ENCODE data around the gene FGD4.

The FGD4 gene

GRCh38 chr12:32499048-32499447 lies 99.7 kb downstream of the FGD4 start:
- Histone ChIP-seq H3K27ac (replicated peaks; ENCODE audit: low read length) (no peak overlapping the region), H3K27me3 (ENCODE audit: control insufficient read depth in 3 of 3, insufficient read depth in 3 of 3, low read depth in 1 of 3, low read length in 3 of 3) (no peaks in the 10 kb centered on the region), H4K8ac (ENCODE audit: low read depth, low read length) (no peak overlapping the region), H3K4me1 (ENCODE audit: control insufficient read depth in 2 of 2, insufficient read depth in 1 of 2, low read depth in 1 of 2, low read length in 2 of 2) (peaks cover 7 to 17% of the 10 kb centered on the region in 2 donors), H2BK5ac (ENCODE audit: low read length) (no peak overlapping the region), H3K79me1 (ENCODE audit: low read depth, low read length) (no peaks in the 10 kb centered on the region), H4K91ac (ENCODE audit: low read depth, low read length, poor library complexity) (no peak overlapping the region), H2BK120ac (ENCODE audit: low read depth, low read length) (no peak overlapping the region), H2AK5ac (ENCODE audit: low read depth, low read length) (no peak overlapping the region), H3K4me2 (ENCODE audit: insufficient read depth, low read length, poor library complexity, severe bottlenecking) (no peak overlapping the region), H2BK12ac (ENCODE audit: low read length) (no peak overlapping the region), H2BK15ac (ENCODE audit: low read length) (no peak overlapping the region), H3K4me3 (ENCODE audit: low read length in 2 of 2) (no peak overlapping the region), H3K9ac (ENCODE audit: low read depth, low read length, poor library complexity) (no peak overlapping the region), H3K23ac (ENCODE audit: low read depth, low read length, poor library complexity) (no peak overlapping the region), H3K9me3 (replicated peaks in 1 of 2; ENCODE audit: control insufficient read depth in 2 of 2, insufficient read depth in 1 of 2, low read depth in 1 of 2, low read length in 2 of 2) (no peaks in the 10 kb centered on the region), H3K36me3 (replicated peaks in 1 of 2; ENCODE audit: control insufficient read depth in 2 of 2, insufficient read depth in 2 of 2, low read length in 2 of 2) (no peaks in the 10 kb centered on the region), H3K14ac (ENCODE audit: low read length) (no peak overlapping the region), H3K18ac (ENCODE audit: low read length) (no peak overlapping the region), H2AFZ (ENCODE audit: low read length) (no peak overlapping the region), H3K4ac (ENCODE audit: low read length) (no peak overlapping the region)
- DNase-seq (ENCODE audit: low spot score), result no peak
- WGBS, 2 donors (ENCODE audit: extremely low coverage in 2 of 2, insufficient read length in 2 of 2, insufficient replicate concordance in 1 of 2), result no CpG with 5 or more reads among the region's 6 CpGs

GRCh38 chr12:32501835-32502333 lies 102.5 kb downstream of the FGD4 start:
- no CpG with 5 or more reads among the region's 6 CpGs for WGBS, 2 donors (ENCODE audit: extremely low coverage in 2 of 2, insufficient read length in 2 of 2, insufficient replicate concordance in 1 of 2)
- Histone ChIP-seq H3K23ac (ENCODE audit: low read depth, low read length, poor library complexity) (no peak overlapping the region), H2BK5ac (ENCODE audit: low read length) (no peak overlapping the region), H3K9me3 (replicated peaks in 1 of 2; ENCODE audit: control insufficient read depth in 2 of 2, insufficient read depth in 1 of 2, low read depth in 1 of 2, low read length in 2 of 2) (no peaks in the 10 kb centered on the region), H2BK120ac (ENCODE audit: low read depth, low read length) (no peak overlapping the region), H3K9ac (ENCODE audit: low read depth, low read length, poor library complexity) (no peak overlapping the region), H2BK15ac (ENCODE audit: low read length) (no peak overlapping the region), H3K27ac (replicated peaks; ENCODE audit: low read length) (peak overlapping the region; percentile 90), H4K8ac (ENCODE audit: low read depth, low read length) (no peak overlapping the region), H3K18ac (ENCODE audit: low read length) (no peak overlapping the region), H3K4me3 (ENCODE audit: low read length in 2 of 2) (peak overlapping the region; percentile 50 to 75), H3K4me1 (ENCODE audit: control insufficient read depth in 2 of 2, insufficient read depth in 1 of 2, low read depth in 1 of 2, low read length in 2 of 2) (peaks cover 20 to 33% of the 10 kb centered on the region in 2 donors), H2BK12ac (ENCODE audit: low read length) (no peak overlapping the region), H3K4me2 (ENCODE audit: insufficient read depth, low read length, poor library complexity, severe bottlenecking) (peak overlapping the region; percentile 40), H3K4ac (ENCODE audit: low read length) (no peak overlapping the region), H3K27me3 (ENCODE audit: control insufficient read depth in 3 of 3, insufficient read depth in 3 of 3, low read depth in 1 of 3, low read length in 3 of 3) (no peaks in the 10 kb centered on the region), H2AK5ac (ENCODE audit: low read depth, low read length) (no peak overlapping the region), H4K91ac (ENCODE audit: low read depth, low read length, poor library complexity) (no peak overlapping the region), H3K79me1 (ENCODE audit: low read depth, low read length) (no peaks in the 10 kb centered on the region), H3K36me3 (replicated peaks in 1 of 2; ENCODE audit: control insufficient read depth in 2 of 2, insufficient read depth in 2 of 2, low read length in 2 of 2) (no peaks in the 10 kb centered on the region), H3K14ac (ENCODE audit: low read length) (no peak overlapping the region), H2AFZ (ENCODE audit: low read length) (peak overlapping the region; percentile 19)
- peak; percentile 94 for DNase-seq (ENCODE audit: low spot score)

- no peak overlapping the region for H2AK5ac ChIP-seq (ENCODE audit: low read depth, low read length)
- peak overlapping the region; percentile 50 to 78 for H3K4me3 ChIP-seq (ENCODE audit: low read length in 2 of 2)
- H2BK12ac ChIP-seq (ENCODE audit: low read length), result no peak overlapping the region
- no peak overlapping the region for H2BK5ac ChIP-seq (ENCODE audit: low read length)
- H3K27ac ChIP-seq (replicated peaks; ENCODE audit: low read length), result peak overlapping the region; percentile 90
- H3K18ac ChIP-seq (ENCODE audit: low read length), result no peak overlapping the region
- no peaks in the 10 kb centered on the region for H3K27me3 ChIP-seq (ENCODE audit: control insufficient read depth in 3 of 3, insufficient read depth in 3 of 3, low read depth in 1 of 3, low read length in 3 of 3)
- H3K79me1 ChIP-seq (ENCODE audit: low read depth, low read length), result no peaks in the 10 kb centered on the region
- no peak overlapping the region for H4K8ac ChIP-seq (ENCODE audit: low read depth, low read length)
- H3K4me1 ChIP-seq (ENCODE audit: control insufficient read depth in 2 of 2, insufficient read depth in 1 of 2, low read depth in 1 of 2, low read length in 2 of 2), result peaks cover 22 to 33% of the 10 kb centered on the region in 2 donors
- no peak overlapping the region for H2BK120ac ChIP-seq (ENCODE audit: low read depth, low read length)
- H3K9me3 ChIP-seq (replicated peaks in 1 of 2; ENCODE audit: control insufficient read depth in 2 of 2, insufficient read depth in 1 of 2, low read depth in 1 of 2, low read length in 2 of 2), result no peaks in the 10 kb centered on the region
- peak overlapping the region; percentile 51 for H3K4me2 ChIP-seq (ENCODE audit: insufficient read depth, low read length, poor library complexity, severe bottlenecking)
- H2BK15ac ChIP-seq (ENCODE audit: low read length), result no peak overlapping the region
- H3K9ac ChIP-seq (ENCODE audit: low read depth, low read length, poor library complexity), result no peak overlapping the region
- no peak for DNase-seq (ENCODE audit: low spot score)
- H2AFZ ChIP-seq (ENCODE audit: low read length), result no peak overlapping the region
- no CpG with 5 or more reads among the region's 3 CpGs for WGBS, 2 donors (ENCODE audit: extremely low coverage in 2 of 2, insufficient read length in 2 of 2, insufficient replicate concordance in 1 of 2)
- H3K14ac ChIP-seq (ENCODE audit: low read length), result no peak overlapping the region
- H3K36me3 ChIP-seq (replicated peaks in 1 of 2; ENCODE audit: control insufficient read depth in 2 of 2, insufficient read depth in 2 of 2, low read length in 2 of 2), result no peaks in the 10 kb centered on the region
- no peak overlapping the region for H3K4ac ChIP-seq (ENCODE audit: low read length)
- H4K91ac ChIP-seq (ENCODE audit: low read depth, low read length, poor library complexity), result no peak overlapping the region
- no peak overlapping the region for H3K23ac ChIP-seq (ENCODE audit: low read depth, low read length, poor library complexity)
Observed at GRCh38 chr12:32502693-32503502, 103.5 kb downstream of the FGD4 start.

GRCh38 chr12:32503730-32504129 lies 104.4 kb downstream of the FGD4 start:
- Histone ChIP-seq H2BK12ac (ENCODE audit: low read length) (no peak overlapping the region), H2BK120ac (ENCODE audit: low read depth, low read length) (no peak overlapping the region), H4K91ac (ENCODE audit: low read depth, low read length, poor library complexity) (no peak overlapping the region), H3K4me1 (ENCODE audit: control insufficient read depth in 2 of 2, insufficient read depth in 1 of 2, low read depth in 1 of 2, low read length in 2 of 2) (peaks cover 24 to 33% of the 10 kb centered on the region in 2 donors), H3K4ac (ENCODE audit: low read length) (no peak overlapping the region), H3K27me3 (ENCODE audit: control insufficient read depth in 3 of 3, insufficient read depth in 3 of 3, low read depth in 1 of 3, low read length in 3 of 3) (no peaks in the 10 kb centered on the region), H2BK15ac (ENCODE audit: low read length) (no peak overlapping the region), H3K18ac (ENCODE audit: low read length) (no peak overlapping the region), H3K79me1 (ENCODE audit: low read depth, low read length) (no peaks in the 10 kb centered on the region), H3K23ac (ENCODE audit: low read depth, low read length, poor library complexity) (no peak overlapping the region), H3K14ac (ENCODE audit: low read length) (no peak overlapping the region), H3K9ac (ENCODE audit: low read depth, low read length, poor library complexity) (no peak overlapping the region), H3K36me3 (replicated peaks in 1 of 2; ENCODE audit: control insufficient read depth in 2 of 2, insufficient read depth in 2 of 2, low read length in 2 of 2) (no peaks in the 10 kb centered on the region), H3K4me3 (ENCODE audit: low read length in 2 of 2) (peak overlapping the region in 1 of 2 donors; percentile 50), H4K8ac (ENCODE audit: low read depth, low read length) (no peak overlapping the region), H3K27ac (replicated peaks; ENCODE audit: low read length) (no peak overlapping the region), H2BK5ac (ENCODE audit: low read length) (no peak overlapping the region), H2AK5ac (ENCODE audit: low read depth, low read length) (no peak overlapping the region), H3K9me3 (replicated peaks in 1 of 2; ENCODE audit: control insufficient read depth in 2 of 2, insufficient read depth in 1 of 2, low read depth in 1 of 2, low read length in 2 of 2) (no peaks in the 10 kb centered on the region), H3K4me2 (ENCODE audit: insufficient read depth, low read length, poor library complexity, severe bottlenecking) (peak overlapping the region; percentile 28), H2AFZ (ENCODE audit: low read length) (no peak overlapping the region)
- WGBS, 2 donors (ENCODE audit: extremely low coverage in 2 of 2, insufficient read length in 2 of 2, insufficient replicate concordance in 1 of 2), result no CpG with 5 or more reads among the region's 2 CpGs
- DNase-seq (ENCODE audit: low spot score), result no peak

Data from neuronal stem cell (in vitro differentiated cells).